Fibroblast of lung (primary cell): ENCODE data around the gene LGI2.

Experiments used
- EZH2 ChIP-seq: IDR thresholded peaks from 2 replicates; pipeline ENCODE4 v1.5.1; 2012; ENCODE audit warnings: low read length, control low read depth, mild to moderate bottlenecking; ENCODE audit errors: missing control alignments
- TF ChIP-seq, protein P1 (sequence below), 2 donors: IDR thresholded peaks in 1 of 2; conservative IDR thresholded peaks in 1 of 2; 1 replicate in 1 of 2; 2 replicates in 1 of 2; pipeline ENCODE4 v1.5.1; 2011 to 2012; ENCODE audit warnings: low read length in 2 of 2, control low read depth in 1 of 2, inconsistent platforms in 1 of 2, low read depth in 1 of 2, mild to moderate bottlenecking in 1 of 2

DNA sequence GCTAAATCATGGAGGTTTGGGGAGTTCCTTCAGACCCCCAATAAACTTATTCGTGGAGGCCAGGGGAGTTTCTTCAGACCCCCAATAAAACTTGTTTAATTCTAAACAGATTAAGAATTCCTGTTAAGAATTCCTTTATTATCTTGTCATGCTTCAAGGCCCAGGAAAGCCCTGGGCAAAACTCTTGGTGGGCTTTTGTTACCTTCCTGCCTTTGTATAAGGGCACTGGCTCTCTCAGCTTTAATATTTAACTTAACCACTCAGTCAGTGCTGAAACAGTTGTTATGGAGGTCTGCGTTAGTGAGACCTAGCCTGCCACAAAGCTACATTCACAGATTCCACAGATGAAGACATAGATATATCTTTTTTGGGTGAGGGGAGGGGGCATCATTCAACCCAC lies 29.0 kb upstream of the LGI2 start:
- TF ChIP-seq, protein P1, sequence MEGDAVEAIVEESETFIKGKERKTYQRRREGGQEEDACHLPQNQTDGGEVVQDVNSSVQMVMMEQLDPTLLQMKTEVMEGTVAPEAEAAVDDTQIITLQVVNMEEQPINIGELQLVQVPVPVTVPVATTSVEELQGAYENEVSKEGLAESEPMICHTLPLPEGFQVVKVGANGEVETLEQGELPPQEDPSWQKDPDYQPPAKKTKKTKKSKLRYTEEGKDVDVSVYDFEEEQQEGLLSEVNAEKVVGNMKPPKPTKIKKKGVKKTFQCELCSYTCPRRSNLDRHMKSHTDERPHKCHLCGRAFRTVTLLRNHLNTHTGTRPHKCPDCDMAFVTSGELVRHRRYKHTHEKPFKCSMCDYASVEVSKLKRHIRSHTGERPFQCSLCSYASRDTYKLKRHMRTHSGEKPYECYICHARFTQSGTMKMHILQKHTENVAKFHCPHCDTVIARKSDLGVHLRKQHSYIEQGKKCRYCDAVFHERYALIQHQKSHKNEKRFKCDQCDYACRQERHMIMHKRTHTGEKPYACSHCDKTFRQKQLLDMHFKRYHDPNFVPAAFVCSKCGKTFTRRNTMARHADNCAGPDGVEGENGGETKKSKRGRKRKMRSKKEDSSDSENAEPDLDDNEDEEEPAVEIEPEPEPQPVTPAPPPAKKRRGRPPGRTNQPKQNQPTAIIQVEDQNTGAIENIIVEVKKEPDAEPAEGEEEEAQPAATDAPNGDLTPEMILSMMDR (conservative IDR thresholded peaks at IDR 0.05 in 1 of 2, IDR thresholded peaks at IDR 0.05 in 1 of 2; ENCODE audit: low read depth in 1 of 2, low read length in 2 of 2), result no peak
- TF ChIP-seq EZH2, result no peak
